Endodermal cell (in vitro differentiated cells): ENCODE measurements around the gene RAPGEF4. TPM values are rescaled to one million over a fixed set of nuclear protein-coding genes. Genes with fewer than 3 reads are reported as not detected.
A peak's percentile ranks its signal among the peaks of the same experiment; 100 is the strongest.

ENCODE experiments used
- DNase-seq: peaks from one replicate; pipeline ENCODE4 v3.0.0-alpha.2; 2017
- H3K27ac ChIP-seq: 2 replicates; pipeline ENCODE4 v1.5.1; 2013; ENCODE audit warnings: mild to moderate bottlenecking, low read depth, low read length, moderate library complexity
- H3K27me3 ChIP-seq: 2 replicates; pipeline ENCODE4 v1.6.1; 2013; ENCODE audit warnings: mild to moderate bottlenecking, low read length, moderate library complexity; ENCODE audit not compliant: insufficient read depth, control insufficient read depth, poor library complexity, severe bottlenecking
- H3K36me3 ChIP-seq: 2 replicates; pipeline ENCODE4 v1.7.0; 2013; ENCODE audit warnings: mild to moderate bottlenecking, low read length, moderate library complexity; ENCODE audit not compliant: control insufficient read depth, insufficient read depth
- H3K4me1 ChIP-seq: one replicate; pipeline ENCODE4 v1.7.0; 2013; ENCODE audit warnings: low read length; ENCODE audit not compliant: control insufficient read depth, insufficient read depth
- H3K4me3 ChIP-seq: 2 replicates; pipeline ENCODE4 v1.5.1; 2013; ENCODE audit warnings: mild to moderate bottlenecking, low read length, moderate library complexity
- H3K9ac ChIP-seq: 2 replicates; pipeline ENCODE4 v1.6.1; 2013; ENCODE audit warnings: mild to moderate bottlenecking, low read length, moderate library complexity; ENCODE audit not compliant: poor library complexity, severe bottlenecking; ENCODE audit errors: extremely low read depth
- H3K9me3 ChIP-seq: 2 replicates; pipeline ENCODE4 v1.6.1; 2013; ENCODE audit warnings: mild to moderate bottlenecking, low read length, moderate library complexity; ENCODE audit not compliant: control insufficient read depth
- H3K27ac Mint-ChIP-seq: 2 replicates; pipeline ENCODE4 v1.8.0; 2020; ENCODE audit warnings: mixed read lengths
- H3K27me3 Mint-ChIP-seq: 2 replicates; pipeline ENCODE4 v1.8.0; 2021; ENCODE audit warnings: mild to moderate bottlenecking, mixed read lengths; ENCODE audit not compliant: insufficient read depth
- H3K36me3 Mint-ChIP-seq: 2 replicates; pipeline ENCODE4 v1.8.0; 2020; ENCODE audit warnings: low read depth, mixed read lengths
- H3K4me1 Mint-ChIP-seq: 2 replicates; pipeline ENCODE4 v1.8.0; 2020; ENCODE audit warnings: mixed read lengths
- H3K4me3 Mint-ChIP-seq: 2 replicates; pipeline ENCODE4 v1.8.0; 2020; ENCODE audit warnings: mild to moderate bottlenecking, moderate library complexity, mixed read lengths
- H3K9me3 Mint-ChIP-seq: 2 replicates; pipeline ENCODE4 v1.8.0; 2020; ENCODE audit warnings: mild to moderate bottlenecking, mixed read lengths
- CTCF ChIP-seq: fragments of 200-600 bp; sonication (generic); conservative IDR thresholded peaks from 2 replicates; pipeline ENCODE4 v1.5.0; 2021; ENCODE audit warnings: antibody characterized with exemption, mild to moderate bottlenecking
- WGBS, 2 experiments: methylation state at CpG; one replicate each; pipeline versions ENCODE4 v1.1.5 to v1.1.7; 2013; ENCODE audit warnings: missing lambda C conversion rate in 2 of 2, mixed read lengths in 1 of 2; ENCODE audit not compliant: insufficient coverage in 1 of 2, insufficient read length in 1 of 2; 5-methylcytosine and 5-hydroxymethylcytosine counted together
- total RNA-seq, 2 donors: library from RNA; stranded (reverse); fragmentation: NEBNext Ultra II Directional in 1 of 2; extraction: Animal tissue kit (Norgen Biotek cat#: 25700) in 1 of 2; gene quantifications; 2 replicates in 1 of 2; 3 replicates in 1 of 2; pipeline ENCODE4 v1.2.1, GENCODE V29; 2021

RAPGEF4 gene
- total RNA-seq, 2 donors from 2014 or later = 0.77 to 0.88 TPM

- H3K27me3 ChIP-seq = no peaks in the 10 kb centered on the region
- Mint-ChIP-seq H3K4me1 (no peaks in the 10 kb centered on the region), H3K4me3 (no peak overlapping the region), H3K27ac (no peak overlapping the region), H3K27me3 (no peaks in the 10 kb centered on the region), H3K9me3 (peaks cover 1% of the 10 kb centered on the region), H3K36me3 (no peaks in the 10 kb centered on the region)
- H3K9ac ChIP-seq = no peak overlapping the region
- 100% methylated on average over 1 of the region's 1 CpG; no CpG with 5 or more reads in 1 of the 2 experiments for WGBS, 2 experiments
- H3K36me3 ChIP-seq = no peaks in the 10 kb centered on the region
- no peak overlapping the region for H3K4me3 ChIP-seq
- H3K9me3 ChIP-seq = no peaks in the 10 kb centered on the region
- H3K27ac ChIP-seq = no peak overlapping the region
- TF ChIP-seq CTCF = no peak
- no peaks in the 10 kb centered on the region for H3K4me1 ChIP-seq
- no peak for DNase-seq
Measured at GRCh38 chr2:172775319-172775718, 39.7 kb downstream of the RAPGEF4 start.

- Mint-ChIP-seq H3K36me3 (no peaks in the 10 kb centered on the region), H3K27ac (no peak overlapping the region), H3K9me3 (peaks cover 1% of the 10 kb centered on the region), H3K4me1 (no peaks in the 10 kb centered on the region), H3K27me3 (no peaks in the 10 kb centered on the region), H3K4me3 (no peak overlapping the region)
- H3K4me3 ChIP-seq = no peak overlapping the region
- WGBS, 2 experiments = 88 to 94% methylated on average over 2 to 3 of the region's 3 CpGs
- peaks cover 5% of the 10 kb centered on the region for H3K9me3 ChIP-seq
- no peaks in the 10 kb centered on the region for H3K4me1 ChIP-seq
- no peak overlapping the region for H3K9ac ChIP-seq
- DNase-seq = no peak
- H3K27ac ChIP-seq = no peak overlapping the region
- H3K36me3 ChIP-seq = no peaks in the 10 kb centered on the region
- H3K27me3 ChIP-seq = no peaks in the 10 kb centered on the region
- TF ChIP-seq CTCF = no peak
Measured at GRCh38 chr2:172777431-172777830, 41.8 kb downstream of the RAPGEF4 start.

GRCh38 chr2:172782506-172783164, 47.0 kb downstream of the RAPGEF4 start:
- WGBS, 2 experiments = 89 to 94% methylated on average over 5 to 6 of the region's 6 CpGs
- H3K4me1 ChIP-seq = no peaks in the 10 kb centered on the region
- H3K27ac ChIP-seq = peak overlapping the region; percentile 25
- no peak overlapping the region for H3K4me3 ChIP-seq
- no peaks in the 10 kb centered on the region for H3K27me3 Mint-ChIP-seq
- no peaks in the 10 kb centered on the region for H3K4me1 Mint-ChIP-seq
- no peak overlapping the region for H3K9ac ChIP-seq
- H3K9me3 Mint-ChIP-seq = no peaks in the 10 kb centered on the region
- DNase-seq = no peak
- H3K36me3 Mint-ChIP-seq = no peaks in the 10 kb centered on the region
- no peaks in the 10 kb centered on the region for H3K36me3 ChIP-seq
- H3K27me3 ChIP-seq = no peaks in the 10 kb centered on the region
- peaks cover 5% of the 10 kb centered on the region for H3K9me3 ChIP-seq
- no peak overlapping the region for H3K4me3 Mint-ChIP-seq
- no peak overlapping the region for H3K27ac Mint-ChIP-seq
- TF ChIP-seq CTCF = no peak
